Measurements from ENCODE around the gene CACNA1C.

GRCh38 chr12:2110849-2111566 lies 58.2 kb downstream of the CACNA1C start:
- TF ChIP-seq GATA3 (IDR thresholded peaks at IDR 0.05; ENCODE audit: low read depth, low read length) (no peak), GATA2 (IDR thresholded peaks at IDR 0.05; ENCODE audit: low read depth, low read length) (no peak)
